ENCODE data around the gene ADIG.

GRCh38 chr20:38536310-38536709, 44.7 kb upstream of the ADIG start:
- no peak for TF ChIP-seq CTCF (IDR thresholded peaks at IDR 0.05)
- no peak for TF ChIP-seq POLR2AphosphoS5 (IDR thresholded peaks at IDR 0.05)
